Hepatocyte (in vitro differentiated cells): ENCODE measurements around the gene SLCO2A1. TPM values are rescaled to one million over a fixed set of nuclear protein-coding genes. Genes with fewer than 3 reads are reported as not detected.

ENCODE experiments used
- DNase-seq: peaks from one replicate; pipeline ENCODE4 v3.0.0-alpha.2; 2016; ENCODE audit warnings: low spot score
- H2AFZ ChIP-seq: fragments of 200-600 bp; sonication (generic); 2 replicates; pipeline ENCODE4 v1.6.0; 2016; ENCODE audit warnings: antibody characterized with exemption, mild to moderate bottlenecking
- H3K27ac ChIP-seq: fragments of 200-600 bp; sonication (generic); 2 replicates; pipeline ENCODE4 v1.5.1; 2016; ENCODE audit warnings: mild to moderate bottlenecking
- H3K27me3 ChIP-seq: fragments of 200-600 bp; sonication (generic); 2 replicates; pipeline ENCODE4 v1.6.1; 2016
- H3K36me3 ChIP-seq: fragments of 200-600 bp; sonication (generic); replicated peaks from 2 replicates; pipeline ENCODE4 v1.5.1; 2016; ENCODE audit warnings: low read depth; ENCODE audit not compliant: insufficient read depth
- H3K4me1 ChIP-seq: fragments of 200-600 bp; sonication (generic); 2 replicates; pipeline ENCODE4 v1.5.1; 2016; ENCODE audit warnings: mild to moderate bottlenecking, moderate library complexity; ENCODE audit not compliant: insufficient read depth
- H3K4me2 ChIP-seq: fragments of 200-600 bp; sonication (generic); 2 replicates; pipeline ENCODE4 v1.6.0; 2016
- H3K4me3 ChIP-seq: fragments of 200-600 bp; sonication (generic); 2 replicates; pipeline ENCODE4 v1.5.1; 2016; ENCODE audit warnings: mild to moderate bottlenecking
- H3K79me2 ChIP-seq: fragments of 200-600 bp; sonication (generic); 2 replicates; pipeline ENCODE4 v1.6.0; 2017; ENCODE audit warnings: mild to moderate bottlenecking
- H3K9me2 ChIP-seq: fragments of 200-600 bp; sonication (generic); replicated peaks from 2 replicates; pipeline ENCODE4 v1.6.0; 2017; ENCODE audit warnings: mild to moderate bottlenecking; ENCODE audit not compliant: insufficient read depth
- H3K9me3 ChIP-seq: fragments of 200-600 bp; sonication (generic); 2 replicates; pipeline ENCODE4 v1.5.1; 2016; ENCODE audit warnings: low read depth, mild to moderate bottlenecking
- H4K20me1 ChIP-seq: fragments of 200-600 bp; sonication (generic); 2 replicates; pipeline ENCODE4 v1.6.0; 2016; ENCODE audit warnings: mild to moderate bottlenecking; ENCODE audit not compliant: insufficient read depth, poor library complexity, severe bottlenecking
- CTCF ChIP-seq: fragments of 200-600 bp; sonication (generic); IDR thresholded peaks from 2 replicates; pipeline ENCODE4 v1.5.1; 2016; ENCODE audit warnings: antibody characterized with exemption, mild to moderate bottlenecking; ENCODE audit not compliant: poor library complexity
- EZH2 ChIP-seq: fragments of 200-600 bp; sonication (generic); IDR thresholded peaks from 2 replicates; pipeline ENCODE4 v1.6.1; 2016; ENCODE audit warnings: antibody characterized with exemption, mild to moderate bottlenecking, borderline replicate concordance
- EZH2phosphoT487 ChIP-seq: fragments of 200-600 bp; sonication (generic); IDR thresholded peaks from one replicate; pipeline ENCODE4 v1.6.1; 2018; ENCODE audit warnings: antibody characterized with exemption, mild to moderate bottlenecking, low read depth, moderate library complexity; ENCODE audit not compliant: unreplicated experiment, severe bottlenecking
- WGBS: methylation state at CpG from one replicate; pipeline ENCODE4 v1.1.6; 2016; ENCODE audit warnings: low lambda C conversion rate; ENCODE audit errors: missing lambda C conversion rate; 5-methylcytosine and 5-hydroxymethylcytosine counted together
- polyA plus RNA-seq: library from polyadenylated mRNA; unstranded; fragments of >200 nt; fragmentation: Nextera tagmentation; extraction: Ambion mirVana; gene quantifications from 2 replicates; pipeline ENCODE4 v1.2.1, GENCODE V29; 2016
- total RNA-seq: library from RNA; depleted of rRNA; stranded (reverse); fragments of >200 nt; gene quantifications from 2 replicates; pipeline ENCODE4 v1.2.3, GENCODE V29; 2014

The SLCO2A1 gene
- total and polyA plus RNA-seq, 2 experiments from 2014 or later = 2.3 to 8.4 TPM

GRCh38 chr3:133893683-133894352 lies 135.9 kb downstream of the SLCO2A1 start:
- 76% methylated on average over 6 of the region's 6 CpGs for WGBS
- H2AFZ ChIP-seq = no peak overlapping the region
- no peak for TF ChIP-seq CTCF
- TF ChIP-seq EZH2phosphoT487 = no peak
- TF ChIP-seq EZH2 = no peak
- H3K9me2 ChIP-seq = no peaks in the 10 kb centered on the region
- H3K79me2 ChIP-seq = no peaks in the 10 kb centered on the region
- H3K27ac ChIP-seq = no peak overlapping the region
- H3K27me3 ChIP-seq = peaks cover 22% of the 10 kb centered on the region
- H3K9me3 ChIP-seq = no peaks in the 10 kb centered on the region
- H3K4me3 ChIP-seq = no peak overlapping the region
- no peaks in the 10 kb centered on the region for H3K4me1 ChIP-seq
- no peak for DNase-seq
- no peaks in the 10 kb centered on the region for H3K36me3 ChIP-seq
- H3K4me2 ChIP-seq = peak overlapping the region; percentile 99
- H4K20me1 ChIP-seq = no peaks in the 10 kb centered on the region

- H3K4me2 ChIP-seq = no peak overlapping the region
- H3K36me3 ChIP-seq = no peaks in the 10 kb centered on the region
These were observed 137.0 kb downstream of the SLCO2A1 start for GRCh38 chr3:133892541-133893231.

GRCh38 chr3:133891662-133892378 lies 137.9 kb downstream of the SLCO2A1 start:
- DNase-seq = no peak
- no peaks in the 10 kb centered on the region for H3K9me2 ChIP-seq
- H3K4me1 ChIP-seq = no peaks in the 10 kb centered on the region
- WGBS = 95% methylated on average over 11 of the region's 11 CpGs
- H2AFZ ChIP-seq = no peak overlapping the region
- H3K9me3 ChIP-seq = no peaks in the 10 kb centered on the region
- H3K79me2 ChIP-seq = no peaks in the 10 kb centered on the region
- H3K4me3 ChIP-seq = no peak overlapping the region
- no peaks in the 10 kb centered on the region for H3K36me3 ChIP-seq
- no peak for TF ChIP-seq EZH2
- TF ChIP-seq EZH2phosphoT487 = no peak
- no peak for TF ChIP-seq CTCF
- H3K27ac ChIP-seq = no peak overlapping the region
- H3K4me2 ChIP-seq = no peak overlapping the region
- peaks cover 9% of the 10 kb centered on the region for H3K27me3 ChIP-seq
- H4K20me1 ChIP-seq = no peaks in the 10 kb centered on the region

More at GRCh38 chr3:133892541-133893231, 137.0 kb downstream of the SLCO2A1 start:
- no peaks in the 10 kb centered on the region for H3K9me2 ChIP-seq
- no peaks in the 10 kb centered on the region for H3K4me1 ChIP-seq
- no peak overlapping the region for H2AFZ ChIP-seq
- no peaks in the 10 kb centered on the region for H3K79me2 ChIP-seq
- peaks cover 18% of the 10 kb centered on the region for H3K27me3 ChIP-seq
- H3K4me3 ChIP-seq = no peak overlapping the region
- 93% methylated on average over 6 of the region's 6 CpGs for WGBS
- no peaks in the 10 kb centered on the region for H4K20me1 ChIP-seq
- no peak overlapping the region for H3K27ac ChIP-seq
- no peak for DNase-seq
- no peaks in the 10 kb centered on the region for H3K9me3 ChIP-seq
- TF ChIP-seq EZH2 (no peak), EZH2phosphoT487 (no peak), CTCF (no peak)
